ENCODE results near the gene FIBCD1. TPM values are rescaled to one million over a fixed set of nuclear protein-coding genes. Genes with fewer than 3 reads are reported as not detected.

Gene FIBCD1
- total and polyA plus RNA-seq, 8 donors, result 0.64 to 11.4 (median 1.6) TPM

DNA sequence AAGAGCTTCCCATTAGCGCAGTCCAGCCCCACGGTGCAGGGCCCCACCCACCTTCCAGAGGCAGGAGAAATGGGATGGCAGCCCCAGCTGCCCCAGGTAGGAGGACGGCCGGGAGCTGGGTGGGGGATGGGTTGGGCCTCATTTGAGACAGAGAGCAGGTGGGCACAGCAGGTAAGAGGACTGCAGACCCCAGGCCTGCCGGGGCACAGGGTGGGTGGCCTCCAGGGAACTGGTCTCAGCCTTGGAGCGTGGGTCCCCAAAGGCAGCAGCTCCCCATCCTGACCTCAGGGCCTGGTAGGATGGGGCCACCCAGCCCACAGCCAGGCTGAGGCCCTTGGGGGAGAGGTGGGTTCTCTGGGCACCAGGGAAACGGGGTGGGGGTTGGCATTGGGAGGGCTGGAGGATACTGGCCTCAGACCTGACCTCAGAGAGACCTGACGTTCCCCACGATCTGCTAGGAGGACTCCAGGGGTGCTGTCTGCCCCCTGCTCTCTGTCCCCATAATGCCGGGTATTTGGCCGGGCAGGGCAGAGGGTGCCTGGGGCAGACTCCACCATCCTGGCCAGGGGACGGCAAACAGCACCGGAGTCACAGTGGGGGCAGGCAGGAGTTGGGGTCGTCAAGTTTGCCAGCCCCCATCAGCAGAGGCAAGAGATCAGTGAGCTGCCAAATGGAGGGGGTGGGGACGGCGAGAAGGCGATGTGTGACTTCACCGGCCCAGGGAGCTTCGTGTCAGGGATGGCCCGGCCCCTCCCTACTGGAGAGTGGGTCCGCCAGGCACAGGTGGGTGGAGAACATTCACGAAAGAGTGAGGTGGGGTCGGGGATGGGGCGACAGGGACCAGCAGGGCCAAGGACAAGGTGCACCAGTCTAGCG lies 35.6 kb downstream of the FIBCD1 start:
- H3K27me3 ChIP-seq, result peaks cover 0 to 92% of the 10 kb centered on the region in 2 donors
- ATAC-seq, result no peak
- intact Hi-C loops (cut with DNase I), result no loop called here
- no peak overlapping the region for H3K27ac ChIP-seq
- H3K36me3 ChIP-seq, result no peaks in the 10 kb centered on the region
- H3K9me3 ChIP-seq, result no peaks in the 10 kb centered on the region
- no peak for DNase-seq
- H3K4me1 ChIP-seq, result no peaks in the 10 kb centered on the region
- TF ChIP-seq, protein P1, sequence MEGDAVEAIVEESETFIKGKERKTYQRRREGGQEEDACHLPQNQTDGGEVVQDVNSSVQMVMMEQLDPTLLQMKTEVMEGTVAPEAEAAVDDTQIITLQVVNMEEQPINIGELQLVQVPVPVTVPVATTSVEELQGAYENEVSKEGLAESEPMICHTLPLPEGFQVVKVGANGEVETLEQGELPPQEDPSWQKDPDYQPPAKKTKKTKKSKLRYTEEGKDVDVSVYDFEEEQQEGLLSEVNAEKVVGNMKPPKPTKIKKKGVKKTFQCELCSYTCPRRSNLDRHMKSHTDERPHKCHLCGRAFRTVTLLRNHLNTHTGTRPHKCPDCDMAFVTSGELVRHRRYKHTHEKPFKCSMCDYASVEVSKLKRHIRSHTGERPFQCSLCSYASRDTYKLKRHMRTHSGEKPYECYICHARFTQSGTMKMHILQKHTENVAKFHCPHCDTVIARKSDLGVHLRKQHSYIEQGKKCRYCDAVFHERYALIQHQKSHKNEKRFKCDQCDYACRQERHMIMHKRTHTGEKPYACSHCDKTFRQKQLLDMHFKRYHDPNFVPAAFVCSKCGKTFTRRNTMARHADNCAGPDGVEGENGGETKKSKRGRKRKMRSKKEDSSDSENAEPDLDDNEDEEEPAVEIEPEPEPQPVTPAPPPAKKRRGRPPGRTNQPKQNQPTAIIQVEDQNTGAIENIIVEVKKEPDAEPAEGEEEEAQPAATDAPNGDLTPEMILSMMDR (IDR thresholded peaks at IDR 0.05), result no peak
- no peak overlapping the region for H3K4me3 ChIP-seq

GRCh38 chr9:130902204-130903185 lies 36.6 kb downstream of the FIBCD1 start:
- H3K27me3 ChIP-seq, result peaks cover 0 to 92% of the 10 kb centered on the region in 2 donors
- H3K4me3 ChIP-seq, result no peak overlapping the region
- H3K27ac ChIP-seq, result no peak overlapping the region
- intact Hi-C loops (cut with DNase I), result no loop called here
- no peaks in the 10 kb centered on the region for H3K4me1 ChIP-seq
- ATAC-seq (no peak), DNase-seq (no peak)
- no peaks in the 10 kb centered on the region for H3K9me3 ChIP-seq
- no peaks in the 10 kb centered on the region for H3K36me3 ChIP-seq
- TF ChIP-seq, protein P1 (IDR thresholded peaks at IDR 0.05), result no peak

GRCh38 chr9:130901498-130902203 lies 37.4 kb downstream of the FIBCD1 start:
- H3K9me3 ChIP-seq, result no peaks in the 10 kb centered on the region
- ATAC-seq (no peak), DNase-seq (no peak)
- TF ChIP-seq, protein P1 (IDR thresholded peaks at IDR 0.05), result no peak
- no peak overlapping the region for H3K27ac ChIP-seq
- no peaks in the 10 kb centered on the region for H3K4me1 ChIP-seq
- no peak overlapping the region for H3K4me3 ChIP-seq
- H3K27me3 ChIP-seq, result peaks cover 0 to 92% of the 10 kb centered on the region in 2 donors
- intact Hi-C loops (cut with DNase I), result no loop called here
- no peaks in the 10 kb centered on the region for H3K36me3 ChIP-seq

DNA sequence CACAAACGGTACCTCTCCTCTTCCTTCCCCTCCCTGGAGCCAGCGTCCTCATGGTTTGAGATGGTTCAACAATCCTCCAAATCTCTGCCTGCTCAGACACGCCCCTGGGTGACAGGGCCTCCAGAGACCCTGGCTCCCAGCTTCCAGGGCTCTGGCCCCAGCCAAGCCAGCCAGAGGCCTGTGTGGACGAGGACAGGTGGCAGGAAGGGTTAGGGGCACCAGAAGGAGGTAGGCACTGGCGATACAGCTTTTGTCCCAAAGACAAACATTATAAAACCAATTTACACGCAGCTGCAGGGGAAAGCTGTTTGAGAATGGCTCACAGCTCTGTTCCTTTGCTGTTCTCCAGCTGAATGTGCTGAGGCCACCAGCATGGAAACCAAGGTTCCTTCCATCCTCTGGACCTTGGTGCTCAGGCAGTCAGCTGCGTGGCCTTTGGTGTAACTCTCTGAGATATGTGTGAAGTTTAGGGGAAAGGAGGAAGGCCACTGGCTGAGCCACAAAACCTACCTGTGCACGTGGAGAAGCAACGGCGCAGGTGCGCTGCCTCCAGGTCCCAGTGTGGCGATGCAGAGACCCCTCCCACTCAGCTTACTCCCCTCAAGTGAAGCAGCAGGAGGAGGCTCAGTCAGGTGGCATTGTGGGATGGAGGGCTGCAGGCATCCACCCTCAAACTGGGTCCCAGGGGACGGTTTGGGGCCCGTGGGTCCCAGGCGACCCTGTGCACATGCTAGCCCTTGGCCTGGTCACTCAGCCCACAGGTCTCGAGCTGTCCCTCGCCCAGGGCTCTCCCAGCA lies 38.1 kb downstream of the FIBCD1 start:
- TF ChIP-seq, protein P1 (IDR thresholded peaks at IDR 0.05), result no peak
- no peaks in the 10 kb centered on the region for H3K9me3 ChIP-seq
- H3K4me1 ChIP-seq, result no peaks in the 10 kb centered on the region
- DNase-seq (no peak), ATAC-seq (no peak)
- no peak overlapping the region for H3K27ac ChIP-seq
- intact Hi-C loops (cut with DNase I), result no loop called here
- H3K27me3 ChIP-seq, result peaks cover 0 to 92% of the 10 kb centered on the region in 2 donors
- no peak overlapping the region for H3K4me3 ChIP-seq
- H3K36me3 ChIP-seq, result no peaks in the 10 kb centered on the region
